Right renal cortex interstitium (tissue), 3 donors: ENCODE data around the gene ASH1L. TPM values are rescaled to one million over a fixed set of nuclear protein-coding genes. Genes with fewer than 3 reads are reported as not detected.
"Not testable (repeated sequence)": the region's sequence is repeated elsewhere in the genome, so short reads cannot be mapped to it uniquely, and the experiment has no call there.

Source experiments
- DNase-seq, 3 donors: peaks; one replicate each; pipeline ENCODE4 v3.0.0-alpha.2; 2013; ENCODE audit warnings: low read depth in 3 of 3, low spot score in 2 of 3
- polyA plus RNA-seq, 3 donors: library from polyadenylated mRNA; unstranded; fragments of 120-200 nt; gene quantifications; one replicate each; pipeline ENCODE4 v1.2.1, GENCODE V29; 2013; ENCODE audit not compliant: insufficient read length in 3 of 3

ASH1L gene
- polyA plus RNA-seq, 3 donors, result 38.4 to 43.9 (median 39.7) TPM

- DNase-seq, result no peak
These were observed 253.1 kb downstream of the ASH1L start for GRCh38 chr1:155309423-155310021.

- DNase-seq, result peak; percentile 92 to 97 (median 95)
These were observed 253.8 kb downstream of the ASH1L start, which contains the start of gene FDPS for GRCh38 chr1:155308493-155309422. TSS of gene FDPS (plus strand) at chr1:155308866. CDS start at chr1:155309790, 924 bp downstream.

- no peak for DNase-seq
These were observed 255.3 kb downstream of the ASH1L start for GRCh38 chr1:155307247-155307740.

GRCh38 chr1:155305881-155306391 lies 256.7 kb downstream of the ASH1L start:
- no peak for DNase-seq

- DNase-seq, result no peak
These were observed 258.0 kb downstream of the ASH1L start for GRCh38 chr1:155304558-155305063.

- no peak for DNase-seq
These were observed 261.2 kb downstream of the ASH1L start, which contains the start of gene PKLR for GRCh38 chr1:155301342-155301841. TSS of gene PKLR (minus strand) at chr1:155301438. CDS start at chr1:155301395, 43 bp downstream.

- DNase-seq, result no peak
These were observed 261.9 kb downstream of the ASH1L start for GRCh38 chr1:155300553-155301329.

GRCh38 chr1:155300024-155300423 lies 262.6 kb downstream of the ASH1L start:
- no peak for DNase-seq

GRCh38 chr1:155297384-155297783 lies 265.2 kb downstream of the ASH1L start:
- no peak for DNase-seq

- DNase-seq, result no peak
These were observed 265.9 kb downstream of the ASH1L start for GRCh38 chr1:155296661-155297060.

- DNase-seq, result no peak
These were observed 266.7 kb downstream of the ASH1L start for GRCh38 chr1:155295942-155296267.

GRCh38 chr1:155295183-155295941 lies 267.2 kb downstream of the ASH1L start:
- no peak for DNase-seq

- DNase-seq, result no peak
These were observed 268.0 kb downstream of the ASH1L start for GRCh38 chr1:155294520-155295182.

- no peak for DNase-seq
These were observed 269.4 kb downstream of the ASH1L start for GRCh38 chr1:155293086-155293749.

GRCh38 chr1:155291006-155291405 lies 271.6 kb downstream of the ASH1L start:
- not testable (repeated sequence) for DNase-seq

- DNase-seq, result no peak
These were observed 274.5 kb downstream of the ASH1L start for GRCh38 chr1:155287987-155288543.

- DNase-seq, result no peak
These were observed 276.1 kb downstream of the ASH1L start for GRCh38 chr1:155286544-155286943.

GRCh38 chr1:155285631-155286044 lies 277.0 kb downstream of the ASH1L start:
- DNase-seq, result no peak
